ENCODE data around the gene YY1.
A peak's percentile ranks its signal among the peaks of the same experiment; 100 is the strongest.
"Not testable (repeated sequence)": the region's sequence is repeated elsewhere in the genome, so short reads cannot be mapped to it uniquely, and the experiment has no call there.

Gene YY1

GRCh38 chr14:100285021-100285912 is 46.3 kb downstream of the YY1 start:
- peak; percentile 50 for DNase-seq

DNA sequence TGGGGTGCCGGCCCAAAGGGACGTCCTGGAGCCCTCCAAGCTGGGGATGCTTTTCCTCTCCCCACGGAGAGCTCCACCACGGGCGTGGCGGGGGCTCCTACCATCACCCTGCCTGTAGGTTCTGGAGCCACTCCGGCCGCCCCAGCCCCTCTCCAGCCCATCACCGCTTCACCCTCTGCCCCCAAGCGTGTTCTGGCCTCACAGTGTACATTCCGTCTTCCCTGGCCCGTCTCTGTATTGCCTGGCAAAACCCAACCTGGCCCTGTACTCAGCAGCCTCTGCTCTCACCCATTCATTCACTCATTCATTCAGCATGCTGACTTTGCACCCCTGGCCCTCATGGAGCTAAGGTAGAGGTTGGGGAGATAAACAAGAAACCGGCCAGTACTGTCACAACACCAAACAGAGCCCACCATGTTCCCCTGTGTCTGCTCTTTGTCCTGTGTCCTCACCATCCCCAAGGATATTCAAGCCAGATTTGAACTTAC is 47.0 kb downstream of the YY1 start:
- no peak for DNase-seq

DNA sequence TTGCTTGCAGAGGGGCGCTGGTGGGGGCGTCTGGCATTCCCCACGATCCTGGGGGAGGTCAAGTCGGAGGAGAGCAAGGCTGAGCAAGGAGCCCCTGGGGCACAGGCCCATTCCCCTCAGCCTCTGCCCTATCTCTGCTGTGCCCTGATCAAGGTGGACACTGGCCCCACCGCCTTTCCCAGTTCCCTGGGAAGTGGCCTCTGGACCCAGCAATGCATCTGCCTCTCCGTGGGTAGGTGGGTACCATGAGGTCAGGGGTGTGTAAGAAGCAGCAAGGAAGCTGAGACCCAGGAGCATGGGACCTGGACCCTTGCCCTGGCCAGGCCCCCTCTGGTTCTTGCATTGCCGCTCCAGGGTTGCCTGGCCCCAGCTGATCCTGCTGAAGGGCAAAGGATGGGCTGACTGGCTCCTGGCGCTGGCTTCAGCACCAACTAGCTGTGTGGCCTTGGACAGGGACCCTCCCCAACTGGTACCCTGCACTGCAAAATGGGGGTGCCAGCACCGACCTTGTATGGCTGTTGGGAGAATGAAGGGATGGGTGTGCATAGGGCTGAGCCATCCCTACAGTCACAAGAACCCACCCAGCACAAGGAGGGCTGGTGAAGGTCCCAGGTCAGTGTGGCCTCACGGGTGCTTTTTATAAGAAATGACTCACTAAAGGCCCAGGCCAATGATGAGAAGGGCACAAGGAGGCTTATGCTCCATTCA is 47.7 kb downstream of the YY1 start:
- no peak for DNase-seq

- DNase-seq, result no peak
These were observed 48.5 kb downstream of the YY1 start for GRCh38 chr14:100287202-100287997.

DNA sequence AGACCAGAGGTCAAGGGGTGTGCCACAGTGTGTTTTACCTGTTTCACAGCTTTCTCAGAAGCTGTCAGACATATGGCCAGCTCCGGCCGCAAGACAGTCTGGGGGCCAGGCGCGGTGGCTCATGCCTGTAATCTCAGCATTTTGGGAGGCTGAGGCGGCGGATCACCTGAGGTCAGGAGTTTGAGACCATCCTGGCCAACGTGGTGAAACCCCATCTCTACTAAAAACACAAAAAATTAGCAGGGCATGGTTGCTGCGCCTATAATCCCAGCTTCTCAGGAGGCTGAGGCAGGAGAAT is 49.0 kb downstream of the YY1 start:
- DNase-seq, result not testable (repeated sequence)

- no peak for DNase-seq
These were observed 49.6 kb downstream of the YY1 start for GRCh38 chr14:100288382-100289185.

DNA sequence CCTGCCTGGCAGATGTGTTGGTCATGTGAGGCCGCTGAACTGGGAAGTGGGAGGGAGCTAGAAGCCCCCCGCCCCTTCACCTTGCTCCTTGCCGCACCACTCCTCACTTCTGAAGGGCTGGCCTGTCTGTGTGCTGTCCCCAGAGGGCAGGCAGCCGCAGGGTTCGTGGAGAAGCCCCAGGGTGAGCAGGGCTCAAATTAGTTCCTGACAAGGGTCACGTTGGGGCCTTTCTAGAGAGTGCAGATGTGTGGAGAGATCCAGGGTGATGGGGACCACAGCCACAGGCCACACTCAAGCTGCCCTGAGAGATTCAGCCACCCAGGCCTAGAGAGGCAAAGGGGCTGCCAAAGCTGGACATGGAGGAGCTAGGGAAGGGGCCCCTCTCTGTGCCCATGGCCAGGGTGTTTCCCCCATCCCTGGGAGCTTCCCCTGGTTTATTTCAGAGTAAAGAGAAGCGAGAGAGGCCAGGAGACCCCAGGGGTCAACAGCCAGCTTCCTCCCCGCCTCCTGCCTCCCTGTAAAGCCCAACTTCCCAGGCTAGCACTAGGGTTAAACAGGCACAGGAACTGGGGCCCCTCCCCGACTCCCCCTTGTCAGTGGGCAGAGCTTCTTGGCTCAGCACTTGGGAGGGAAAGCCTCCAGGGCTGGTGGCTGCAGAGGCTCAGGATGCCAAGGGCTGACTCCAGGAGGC is 51.1 kb downstream of the YY1 start:
- no peak for DNase-seq

DNA sequence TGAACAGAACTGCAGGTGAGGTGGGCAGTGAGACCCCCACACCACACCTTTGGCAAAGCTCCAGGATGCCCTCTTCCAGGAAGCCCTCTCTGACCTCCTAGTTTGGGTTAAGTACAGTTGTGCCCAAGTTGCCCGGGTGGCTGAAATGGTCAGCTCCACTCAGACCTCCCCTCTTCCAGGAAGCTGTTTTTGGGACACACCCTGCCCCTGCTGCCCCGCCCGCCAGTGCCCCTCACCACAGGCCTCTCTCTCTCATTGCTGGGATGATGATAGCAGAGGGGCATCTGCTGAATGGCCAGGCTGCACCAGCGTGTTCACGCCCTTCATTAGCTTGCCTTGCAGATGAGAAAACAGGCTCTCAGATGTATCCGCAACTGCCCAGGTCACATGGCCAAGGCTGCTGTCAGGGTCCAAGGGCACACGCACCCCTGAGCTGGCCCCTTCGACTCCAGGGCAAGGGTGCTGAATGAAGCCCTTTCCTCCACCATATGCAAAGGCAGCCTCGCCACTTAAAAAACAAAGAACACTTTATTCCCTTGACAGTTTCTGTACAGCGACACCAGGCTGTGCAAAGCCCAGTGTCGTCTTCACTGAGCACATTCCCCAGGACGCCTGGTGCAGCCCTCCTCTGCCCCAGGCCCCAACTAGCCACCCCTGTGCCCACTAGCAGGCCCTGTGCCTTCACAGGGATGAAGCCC is 51.8 kb downstream of the YY1 start:
- DNase-seq, result no peak

DNA sequence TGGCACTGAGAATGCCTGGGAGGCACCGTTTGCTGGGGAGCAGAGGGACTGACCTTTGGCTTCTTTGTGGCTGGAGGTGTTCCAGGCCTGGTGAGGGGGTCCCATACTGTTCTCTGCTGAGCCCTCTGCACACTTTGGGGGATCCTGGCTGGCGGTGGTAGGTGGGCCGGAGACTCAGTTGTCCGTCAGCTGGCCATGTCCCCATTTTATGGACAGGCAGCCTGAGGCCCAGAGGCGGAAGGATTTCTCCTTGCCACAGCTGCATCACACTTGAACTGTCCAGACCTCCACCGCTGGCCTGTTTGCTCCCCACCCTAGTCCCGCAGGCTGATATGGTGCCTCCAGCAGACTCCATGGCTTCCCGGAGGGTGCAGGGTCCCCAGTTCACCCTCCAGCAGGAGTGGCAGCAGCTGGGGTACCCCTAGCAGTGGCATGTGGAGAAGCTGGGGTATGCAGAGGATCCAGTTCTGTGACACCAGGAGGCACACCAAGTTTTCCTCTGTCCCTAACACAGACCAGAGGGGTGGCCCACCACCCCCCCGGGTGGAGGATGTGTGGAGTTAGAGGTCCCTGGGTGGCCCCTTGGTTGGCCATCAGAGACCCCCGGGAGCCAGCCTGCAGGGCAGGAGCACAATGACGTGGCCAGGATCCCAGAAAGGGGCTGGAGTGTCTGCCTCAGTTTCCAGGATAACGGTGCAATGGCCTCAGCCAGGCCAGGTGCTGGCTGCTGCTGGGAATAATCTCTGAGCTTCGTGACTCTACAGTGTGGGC is 52.5 kb downstream of the YY1 start:
- DNase-seq, result no peak

DNA sequence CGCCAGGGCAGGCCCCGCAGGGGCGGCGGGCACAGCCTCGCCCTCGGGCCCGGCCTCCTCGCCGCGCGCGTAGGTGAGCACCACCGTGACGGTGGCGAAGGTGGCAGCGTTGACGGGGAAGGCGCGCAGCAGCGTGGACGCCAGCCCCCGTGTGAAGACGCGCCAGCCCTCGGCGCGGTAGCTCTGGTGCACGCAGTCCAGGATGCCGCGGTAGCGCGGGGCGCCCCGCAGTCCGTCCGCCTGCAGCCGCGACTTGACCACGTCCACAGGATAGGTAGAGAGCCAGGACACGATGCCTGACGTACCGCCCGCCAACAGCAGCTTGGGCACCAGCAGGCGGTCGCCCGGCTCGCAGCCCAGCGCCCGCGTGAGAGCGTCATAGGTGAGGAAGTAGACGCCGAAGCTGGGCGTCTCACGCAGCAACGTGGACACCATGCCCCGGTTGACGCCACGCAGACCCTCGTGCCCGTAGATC is 53.4 kb downstream of the YY1 start:
- no peak for DNase-seq

GRCh38 chr14:100292776-100293461 is 54.0 kb downstream of the YY1 start:
- no peak for DNase-seq

DNA sequence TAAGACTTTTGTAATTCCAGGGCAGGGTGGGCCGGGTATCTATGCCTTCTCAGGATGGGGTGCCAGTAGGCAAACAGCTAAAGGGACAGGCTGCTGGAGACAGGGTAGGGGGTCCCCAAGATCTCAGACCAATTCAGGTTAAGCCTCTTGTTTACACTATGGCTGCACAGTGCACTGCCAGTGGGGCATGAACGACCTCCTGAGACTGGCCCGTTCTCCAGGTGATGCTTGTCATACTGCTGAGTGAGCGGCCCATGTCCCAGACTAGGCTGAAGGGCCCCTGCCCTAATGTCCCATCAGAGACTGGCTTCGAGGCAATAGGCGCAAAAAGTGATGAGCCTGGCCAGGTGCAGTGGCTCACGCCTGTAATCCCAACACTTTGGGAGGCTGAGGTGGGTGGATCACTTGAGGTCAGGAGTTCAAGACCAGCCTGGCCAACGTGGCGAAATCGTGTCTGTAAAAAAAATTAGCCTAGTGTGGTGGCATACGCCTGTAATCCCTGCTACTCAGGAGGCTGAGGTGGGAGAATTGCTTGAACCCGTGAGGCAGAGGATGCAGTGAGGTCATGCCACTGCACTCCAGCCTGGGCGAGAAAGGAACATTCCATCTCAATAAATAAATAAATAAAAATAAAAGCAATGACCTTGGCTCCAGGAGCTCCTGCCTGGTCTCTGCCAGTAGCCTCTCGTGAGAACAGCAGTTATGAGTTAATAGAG is 54.7 kb downstream of the YY1 start:
- no peak for DNase-seq

DNA sequence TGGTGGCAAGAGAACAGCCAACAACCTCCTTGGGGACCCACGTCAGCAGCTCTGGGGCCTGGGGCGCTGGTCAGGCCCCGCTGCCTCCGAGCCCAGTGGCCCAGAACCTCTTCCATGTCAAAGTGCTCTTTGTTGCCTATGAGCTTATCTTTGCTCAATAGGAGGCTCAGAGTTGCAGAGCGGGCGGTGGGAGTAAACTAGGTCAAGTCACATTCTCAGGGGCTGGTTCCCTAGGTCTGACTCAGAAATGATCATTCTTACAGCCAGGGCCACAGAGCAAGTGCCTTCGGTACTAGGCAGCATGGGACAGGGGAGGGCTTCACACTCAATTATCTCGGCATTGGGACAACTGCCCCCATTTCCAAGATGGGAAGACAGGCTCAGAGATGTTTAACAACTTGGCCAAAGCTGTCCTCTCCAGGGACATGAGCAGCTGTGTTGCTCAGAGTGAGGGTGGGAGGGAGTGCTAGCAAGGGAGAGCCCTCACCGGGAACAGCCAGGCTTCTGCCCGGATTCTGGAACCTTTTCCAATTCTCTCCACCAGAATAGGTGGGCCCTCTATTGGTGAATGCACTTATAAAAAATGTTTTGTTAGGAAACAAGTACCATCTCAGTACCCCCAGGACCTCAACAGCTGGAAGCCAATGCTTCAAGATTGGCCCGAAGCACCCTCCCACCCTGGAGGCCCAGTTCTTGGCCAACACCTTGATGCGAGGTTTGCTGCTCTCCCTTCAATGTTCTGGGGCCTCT is 55.4 kb downstream of the YY1 start:
- no peak for DNase-seq

DNA sequence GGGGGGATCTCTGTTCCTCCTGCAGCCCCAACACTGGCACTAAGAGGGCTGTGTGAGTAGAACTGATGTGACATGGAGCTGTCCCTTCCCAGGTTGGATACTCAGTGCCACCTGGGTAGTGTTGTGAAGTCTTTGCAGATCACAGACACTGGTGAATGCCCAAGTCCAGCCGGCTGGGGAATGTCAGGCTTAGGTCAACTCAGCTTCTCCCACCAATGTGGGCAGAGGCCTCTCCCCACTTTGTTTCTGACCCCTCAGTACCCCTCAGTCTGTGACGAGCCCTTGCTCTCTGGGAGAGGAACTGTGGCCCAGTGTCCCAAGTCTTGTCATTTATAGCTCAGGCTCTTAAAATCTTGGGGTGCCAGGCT is 56.0 kb downstream of the YY1 start:
- DNase-seq, result no peak

- DNase-seq, result no peak
These were observed 56.6 kb downstream of the YY1 start for GRCh38 chr14:100295376-100296105.

DNA sequence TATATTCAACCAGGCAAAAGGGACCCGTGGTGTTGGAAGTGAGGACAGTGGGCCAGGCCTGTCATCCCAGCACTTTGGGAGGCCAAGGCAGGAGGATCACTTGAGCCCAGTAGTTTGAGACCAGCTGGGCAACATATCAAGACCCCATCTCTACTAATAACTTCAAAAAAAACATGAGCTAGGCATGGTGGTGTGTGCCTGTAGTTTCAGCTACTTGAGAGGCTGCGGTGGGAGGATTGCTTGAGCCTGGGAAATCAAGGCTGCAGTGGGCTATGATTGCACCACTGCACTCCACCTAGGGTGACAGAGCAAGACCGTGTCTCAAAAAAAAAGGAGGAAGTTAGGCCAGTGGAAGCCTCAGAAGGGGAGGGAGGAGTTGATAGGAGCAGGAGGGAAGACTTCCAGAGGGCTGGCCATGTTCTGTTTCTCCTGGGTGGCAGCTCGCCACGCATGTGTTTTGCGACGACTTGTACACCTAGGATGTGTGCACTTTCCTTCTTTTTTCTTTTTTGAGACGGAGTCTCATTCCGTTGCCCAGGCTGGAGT is 57.2 kb downstream of the YY1 start:
- DNase-seq, result no peak

DNA sequence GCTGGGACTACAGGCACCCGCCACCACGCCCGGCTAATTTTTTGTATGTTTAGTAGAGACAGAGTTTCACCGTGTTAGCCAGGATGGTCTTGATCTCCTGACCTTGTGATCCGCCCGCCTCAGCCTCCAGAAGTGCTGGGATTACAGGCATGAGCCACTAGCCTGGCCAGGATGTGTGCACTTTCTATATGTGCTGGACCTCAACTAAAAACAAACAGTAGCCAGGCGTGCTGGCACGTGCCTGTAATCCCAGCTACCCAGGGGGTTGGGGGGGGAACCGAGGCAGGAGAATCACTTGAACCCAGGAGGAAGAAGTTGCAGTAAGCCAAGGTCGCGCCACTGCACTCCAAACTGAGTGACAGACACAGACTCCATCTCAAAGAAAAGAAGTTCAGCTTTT is 57.8 kb downstream of the YY1 start:
- not testable (repeated sequence) for DNase-seq
